Measurements from ENCODE around the gene CLCN6.

CLCN6 gene

DNA sequence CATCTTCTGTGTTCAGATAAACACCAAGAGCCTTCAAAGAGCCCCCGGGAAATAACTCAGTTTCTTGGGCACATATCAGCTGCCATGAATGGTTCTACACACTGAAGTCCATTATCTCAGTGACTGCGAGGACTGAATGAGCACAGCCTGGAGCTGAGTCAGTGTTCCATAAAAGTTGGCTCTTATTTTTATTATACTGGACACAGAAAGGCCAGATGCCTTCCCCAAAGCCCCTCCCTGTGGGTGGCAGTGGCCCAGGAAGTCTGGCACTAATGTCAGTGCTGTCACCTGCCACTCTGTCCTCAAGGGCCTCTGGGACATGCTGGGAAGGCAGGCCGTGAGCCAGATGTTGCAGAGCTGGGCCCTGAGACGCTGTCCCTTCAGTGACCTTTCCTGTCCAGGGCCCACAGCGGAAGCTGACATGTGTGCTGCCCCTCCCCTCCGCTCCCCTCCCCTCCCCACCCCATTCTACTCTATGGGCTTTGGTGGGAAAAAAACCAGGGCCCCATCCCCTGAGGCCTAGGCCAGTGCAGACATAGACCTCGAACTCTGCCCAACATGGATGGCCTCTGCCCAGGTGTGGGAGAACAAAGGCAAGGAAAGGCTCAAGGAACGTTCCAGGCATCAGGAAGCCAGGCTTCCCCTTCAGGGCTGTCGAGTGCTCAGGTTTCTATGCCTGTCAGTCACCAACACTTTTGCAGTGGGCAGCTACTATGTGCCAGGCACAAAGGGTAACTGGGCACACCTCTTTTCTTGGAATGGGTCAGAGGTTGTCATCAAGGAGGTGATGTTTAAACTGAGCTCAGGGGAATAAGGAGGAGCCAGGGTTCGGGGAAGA, 75.1 kb downstream of the CLCN6 start:
- H3K9me3 ChIP-seq (ENCODE audit: insufficient read depth, low read depth, low read length), result peaks cover 7% of the 10 kb centered on the region

DNA sequence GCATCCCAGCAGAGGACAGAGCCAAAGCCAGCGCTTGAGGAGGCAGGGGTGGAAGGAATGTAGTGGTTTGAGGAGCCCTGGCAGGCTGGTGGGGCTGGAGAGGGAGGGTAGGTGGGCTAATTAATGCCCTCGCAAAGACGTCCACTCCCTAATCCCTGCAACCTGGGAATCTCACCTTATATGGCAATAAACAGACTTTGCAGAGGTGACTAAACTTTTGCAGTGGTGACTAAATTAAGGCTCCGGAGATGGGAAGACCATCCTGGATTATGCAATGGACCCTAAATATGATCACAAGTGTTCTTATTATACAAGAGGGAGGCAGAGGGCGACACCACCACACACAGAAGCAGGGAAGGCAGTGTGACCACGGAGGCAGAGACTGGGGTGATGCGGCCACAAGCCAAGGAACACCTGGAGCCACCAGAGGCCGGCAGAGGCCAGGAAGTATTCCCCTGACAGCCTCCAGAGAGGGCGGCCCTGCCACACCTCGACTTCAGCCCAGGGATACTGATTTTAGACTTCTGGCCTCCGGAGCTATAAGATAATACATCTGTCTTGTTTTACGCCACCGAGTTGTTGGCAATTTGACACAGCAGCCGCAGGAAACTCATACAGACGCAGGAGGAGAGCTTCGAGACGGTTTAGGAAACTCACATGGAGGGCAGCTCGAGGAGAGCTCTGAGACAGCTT, 75.9 kb downstream of the CLCN6 start:
- no peak overlapping the region for H3K4me3 ChIP-seq (ENCODE audit: low read depth, low read length)
- H3K14ac ChIP-seq (ENCODE audit: low read length), result no peak overlapping the region
- no peak for DNase-seq
- no peaks in the 10 kb centered on the region for H3K36me3 ChIP-seq (ENCODE audit: control insufficient read depth in 1 of 2, insufficient read depth in 2 of 2, low read length in 2 of 2)
- no peak overlapping the region for H2BK120ac ChIP-seq (ENCODE audit: insufficient read depth, low read length, poor library complexity)
- peaks cover 8% of the 10 kb centered on the region in 2 experiments for H3K4me1 ChIP-seq (ENCODE audit: control insufficient read depth in 1 of 2, insufficient read depth in 2 of 2, low read length in 2 of 2)
- H2BK5ac ChIP-seq (ENCODE audit: low read depth, low read length, poor library complexity), result no peak overlapping the region
- no peaks in the 10 kb centered on the region for H3K79me1 ChIP-seq (ENCODE audit: low read length)
- no peak overlapping the region for H3K4ac ChIP-seq (ENCODE audit: low read depth, low read length)
- H2AK5ac ChIP-seq (ENCODE audit: low read length), result no peak overlapping the region
- no peak overlapping the region for H3K23ac ChIP-seq (ENCODE audit: low read length)
- H4K8ac ChIP-seq (ENCODE audit: low read depth, low read length), result no peak overlapping the region
- no peak overlapping the region for H2BK12ac ChIP-seq (ENCODE audit: low read length)
- no peak overlapping the region for H3K18ac ChIP-seq (ENCODE audit: low read length)
- no peaks in the 10 kb centered on the region for H3K79me2 ChIP-seq (ENCODE audit: control insufficient read depth, insufficient read depth, low read length, poor library complexity)
- H3K9ac ChIP-seq (ENCODE audit: low read length), result no peak overlapping the region
- peaks cover 7% of the 10 kb centered on the region for H3K9me3 ChIP-seq (ENCODE audit: insufficient read depth, low read depth, low read length)
- no peak overlapping the region for H4K12ac ChIP-seq (ENCODE audit: low read depth, low read length)
- WGBS (ENCODE audit: extremely low coverage, insufficient coverage, insufficient read length), result no CpG with 5 or more reads among the region's 18 CpGs
- H4K91ac ChIP-seq (ENCODE audit: low read depth, low read length), result no peak overlapping the region
- no peaks in the 10 kb centered on the region for H3K27me3 ChIP-seq (ENCODE audit: insufficient read depth, low read length)
- no peak overlapping the region for H3K4me2 ChIP-seq (ENCODE audit: low read length)
- H2AFZ ChIP-seq (ENCODE audit: insufficient read depth, low read length, poor library complexity), result no peak overlapping the region
- H3K27ac ChIP-seq (ENCODE audit: low read depth, low read length), result no peak overlapping the region

More for the DNA sequence above, 75.1 kb downstream of the CLCN6 start:
- no CpG with 5 or more reads among the region's 10 CpGs for WGBS (ENCODE audit: extremely low coverage, insufficient coverage, insufficient read length)
- Histone ChIP-seq H3K14ac (ENCODE audit: low read length) (no peak overlapping the region), H3K9ac (ENCODE audit: low read length) (no peak overlapping the region), H3K18ac (ENCODE audit: low read length) (no peak overlapping the region), H3K27ac (ENCODE audit: low read depth, low read length) (no peak overlapping the region), H3K23ac (ENCODE audit: low read length) (no peak overlapping the region), H3K4me2 (ENCODE audit: low read length) (no peak overlapping the region), H4K12ac (ENCODE audit: low read depth, low read length) (no peak overlapping the region), H4K8ac (ENCODE audit: low read depth, low read length) (no peak overlapping the region), H3K27me3 (ENCODE audit: insufficient read depth, low read length) (no peaks in the 10 kb centered on the region), H3K79me2 (ENCODE audit: control insufficient read depth, insufficient read depth, low read length, poor library complexity) (no peaks in the 10 kb centered on the region), H3K4me1 (ENCODE audit: control insufficient read depth in 1 of 2, insufficient read depth in 2 of 2, low read length in 2 of 2) (peaks cover 8% of the 10 kb centered on the region in 2 experiments), H3K4me3 (ENCODE audit: low read depth, low read length) (no peak overlapping the region), H2AFZ (ENCODE audit: insufficient read depth, low read length, poor library complexity) (no peak overlapping the region), H3K36me3 (ENCODE audit: control insufficient read depth in 1 of 2, insufficient read depth in 2 of 2, low read length in 2 of 2) (no peaks in the 10 kb centered on the region), H2AK5ac (ENCODE audit: low read length) (no peak overlapping the region), H2BK120ac (ENCODE audit: insufficient read depth, low read length, poor library complexity) (no peak overlapping the region), H4K91ac (ENCODE audit: low read depth, low read length) (no peak overlapping the region), H3K79me1 (ENCODE audit: low read length) (no peaks in the 10 kb centered on the region), H3K4ac (ENCODE audit: low read depth, low read length) (no peak overlapping the region), H2BK12ac (ENCODE audit: low read length) (no peak overlapping the region), H2BK5ac (ENCODE audit: low read depth, low read length, poor library complexity) (no peak overlapping the region)
- DNase-seq, result no peak

DNA sequence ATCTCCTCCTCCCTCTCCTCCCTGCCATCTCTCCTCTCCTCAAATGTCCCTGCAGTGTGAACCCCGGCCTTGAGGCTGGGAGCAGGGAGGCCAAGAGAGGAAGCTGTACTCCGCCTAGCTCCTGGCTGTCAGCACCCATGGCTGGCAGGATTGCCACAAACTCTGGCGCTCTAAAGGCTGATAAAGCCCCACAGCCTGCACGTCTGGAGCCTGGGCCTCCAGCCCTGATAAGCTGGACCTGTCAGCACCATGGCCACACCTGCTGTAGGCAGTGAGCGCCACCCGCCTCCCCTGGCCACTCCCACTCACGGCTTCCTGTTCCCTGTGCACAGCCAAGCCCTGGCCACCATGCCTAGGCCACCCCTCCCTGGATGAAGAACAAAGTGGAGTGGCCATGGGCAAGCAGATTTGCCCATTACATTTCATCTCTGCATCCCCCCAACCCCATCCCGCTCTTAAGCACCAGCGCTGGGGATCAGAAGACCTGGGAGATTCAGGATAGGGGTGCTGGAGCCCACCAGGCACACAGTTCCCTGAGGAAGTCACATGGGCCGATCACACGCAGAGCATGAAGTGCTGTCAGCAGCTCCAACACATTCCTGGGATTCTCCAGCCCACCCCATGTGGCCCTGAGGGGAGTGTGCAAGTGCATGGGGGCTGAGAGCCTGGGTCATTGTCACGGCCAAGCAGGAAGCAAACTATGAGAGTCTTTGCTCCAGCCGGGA, 77.0 kb downstream of the CLCN6 start:
- no CpG with 5 or more reads among the region's 13 CpGs for WGBS (ENCODE audit: extremely low coverage, insufficient coverage, insufficient read length)
- Histone ChIP-seq H2AK5ac (ENCODE audit: low read length) (no peak overlapping the region), H2AFZ (ENCODE audit: insufficient read depth, low read length, poor library complexity) (peak overlapping the region; percentile 50)

DNA sequence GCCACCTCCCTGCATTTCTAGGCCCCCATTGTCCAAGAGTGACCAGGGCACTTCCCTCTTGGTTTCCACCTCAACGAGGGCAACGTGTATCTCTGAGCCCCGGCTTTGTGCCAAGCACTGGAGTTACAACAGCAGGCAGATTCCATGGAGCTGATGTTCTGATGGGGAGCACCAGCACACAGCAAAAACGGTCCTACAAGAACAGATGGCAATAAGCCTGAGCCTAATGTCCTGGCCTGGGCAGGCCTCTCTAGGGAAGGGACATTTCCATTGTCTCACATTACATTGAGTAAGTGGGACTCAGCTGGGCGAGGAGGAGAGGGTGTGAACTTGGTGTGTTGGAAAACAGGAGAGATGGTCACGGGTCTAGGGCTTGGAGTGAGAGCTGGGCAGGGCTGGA, 79.9 kb downstream of the CLCN6 start:
- Histone ChIP-seq H3K4ac (ENCODE audit: low read depth, low read length) (no peak overlapping the region), H4K12ac (ENCODE audit: low read depth, low read length) (no peak overlapping the region), H3K4me2 (ENCODE audit: low read length) (no peak overlapping the region), H3K27me3 (ENCODE audit: insufficient read depth, low read length) (no peaks in the 10 kb centered on the region), H3K9ac (ENCODE audit: low read length) (no peak overlapping the region), H2AK5ac (ENCODE audit: low read length) (no peak overlapping the region), H3K4me3 (ENCODE audit: low read depth, low read length) (no peak overlapping the region), H3K79me2 (ENCODE audit: control insufficient read depth, insufficient read depth, low read length, poor library complexity) (no peaks in the 10 kb centered on the region), H2BK5ac (ENCODE audit: low read depth, low read length, poor library complexity) (no peak overlapping the region), H2BK120ac (ENCODE audit: insufficient read depth, low read length, poor library complexity) (no peak overlapping the region), H4K8ac (ENCODE audit: low read depth, low read length) (no peak overlapping the region), H3K9me3 (ENCODE audit: insufficient read depth, low read depth, low read length) (peaks cover 4% of the 10 kb centered on the region), H3K36me3 (ENCODE audit: control insufficient read depth in 1 of 2, insufficient read depth in 2 of 2, low read length in 2 of 2) (no peaks in the 10 kb centered on the region), H3K14ac (ENCODE audit: low read length) (no peak overlapping the region), H2BK12ac (ENCODE audit: low read length) (no peak overlapping the region), H3K27ac (ENCODE audit: low read depth, low read length) (no peak overlapping the region), H3K18ac (ENCODE audit: low read length) (no peak overlapping the region), H2AFZ (ENCODE audit: insufficient read depth, low read length, poor library complexity) (no peak overlapping the region), H3K4me1 (ENCODE audit: control insufficient read depth in 1 of 2, insufficient read depth in 2 of 2, low read length in 2 of 2) (peaks cover 8% of the 10 kb centered on the region in 2 experiments), H3K79me1 (ENCODE audit: low read length) (no peaks in the 10 kb centered on the region), H4K91ac (ENCODE audit: low read depth, low read length) (no peak overlapping the region), H3K23ac (ENCODE audit: low read length) (no peak overlapping the region)
- no CpG with 5 or more reads among the region's 6 CpGs for WGBS (ENCODE audit: extremely low coverage, insufficient coverage, insufficient read length)
- no peak for DNase-seq

More for the DNA sequence above, 77.0 kb downstream of the CLCN6 start:
- no peaks in the 10 kb centered on the region for H3K36me3 ChIP-seq (ENCODE audit: control insufficient read depth in 1 of 2, insufficient read depth in 2 of 2, low read length in 2 of 2)
- no peak overlapping the region for H4K91ac ChIP-seq (ENCODE audit: low read depth, low read length)
- no peak overlapping the region for H3K4ac ChIP-seq (ENCODE audit: low read depth, low read length)
- H3K79me2 ChIP-seq (ENCODE audit: control insufficient read depth, insufficient read depth, low read length, poor library complexity), result no peaks in the 10 kb centered on the region
- no peaks in the 10 kb centered on the region for H3K27me3 ChIP-seq (ENCODE audit: insufficient read depth, low read length)
- H3K4me1 ChIP-seq (ENCODE audit: control insufficient read depth in 1 of 2, insufficient read depth in 2 of 2, low read length in 2 of 2), result peaks cover 8% of the 10 kb centered on the region in 2 experiments
- H3K23ac ChIP-seq (ENCODE audit: low read length), result no peak overlapping the region
- H3K27ac ChIP-seq (ENCODE audit: low read depth, low read length), result no peak overlapping the region
- H2BK12ac ChIP-seq (ENCODE audit: low read length), result no peak overlapping the region
- peak in 1 of 2 donors; percentile 25 for DNase-seq
- no peak overlapping the region for H3K4me3 ChIP-seq (ENCODE audit: low read depth, low read length)
- H2BK120ac ChIP-seq (ENCODE audit: insufficient read depth, low read length, poor library complexity), result no peak overlapping the region
- H4K8ac ChIP-seq (ENCODE audit: low read depth, low read length), result no peak overlapping the region
- H3K79me1 ChIP-seq (ENCODE audit: low read length), result no peaks in the 10 kb centered on the region
- H2BK5ac ChIP-seq (ENCODE audit: low read depth, low read length, poor library complexity), result no peak overlapping the region
- no peak overlapping the region for H3K18ac ChIP-seq (ENCODE audit: low read length)
- no peak overlapping the region for H3K9ac ChIP-seq (ENCODE audit: low read length)
- no peak overlapping the region for H4K12ac ChIP-seq (ENCODE audit: low read depth, low read length)
- H3K14ac ChIP-seq (ENCODE audit: low read length), result no peak overlapping the region
- peaks cover 7% of the 10 kb centered on the region for H3K9me3 ChIP-seq (ENCODE audit: insufficient read depth, low read depth, low read length)
- H3K4me2 ChIP-seq (ENCODE audit: low read length), result no peak overlapping the region

All from trophoblast cell (in vitro differentiated cells and primary cell).